ENCODE measurements around the gene PER3.
A peak's percentile ranks its signal among the peaks of the same experiment; 100 is the strongest.

Gene PER3

DNA sequence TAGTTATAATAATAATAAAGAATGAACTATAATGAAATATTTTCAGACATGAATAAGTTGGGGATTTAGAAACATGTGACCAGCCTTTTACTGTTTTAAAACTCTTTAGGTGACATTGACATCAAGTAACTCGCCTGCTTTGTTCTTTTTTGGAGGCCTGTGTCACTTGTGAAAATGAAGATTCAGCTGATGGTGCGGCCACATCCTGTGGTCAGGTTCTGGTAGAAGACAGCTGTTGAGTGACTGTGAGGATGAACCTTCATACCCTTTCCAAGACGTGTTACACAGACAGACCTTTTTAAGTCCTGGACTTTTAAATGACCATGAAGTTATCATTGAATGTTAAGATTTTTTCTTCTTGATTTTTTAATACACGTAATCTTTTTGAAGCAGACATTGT, 58.4 kb downstream of the PER3 start:
- no peak for DNase-seq

DNA sequence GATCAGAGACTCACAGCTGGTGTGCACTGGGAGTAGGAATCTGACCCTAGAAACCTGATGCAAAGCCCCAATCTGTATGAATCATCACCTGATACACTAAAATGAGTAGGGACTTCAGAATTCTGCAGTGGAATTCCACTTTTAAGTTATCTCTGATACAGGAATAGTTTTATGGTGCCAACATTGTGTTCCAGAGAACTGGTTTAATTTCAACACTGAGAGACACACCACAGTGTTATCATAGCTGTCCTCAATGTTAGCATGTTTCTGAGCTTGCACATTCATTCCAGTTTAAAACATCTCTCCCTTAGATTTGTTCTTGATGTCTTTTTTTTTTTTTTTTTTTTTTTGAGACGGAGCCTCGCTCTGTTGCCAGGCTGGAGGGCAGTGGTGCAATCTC, 61.7 kb downstream of the PER3 start:
- DNase-seq = no peak

DNA sequence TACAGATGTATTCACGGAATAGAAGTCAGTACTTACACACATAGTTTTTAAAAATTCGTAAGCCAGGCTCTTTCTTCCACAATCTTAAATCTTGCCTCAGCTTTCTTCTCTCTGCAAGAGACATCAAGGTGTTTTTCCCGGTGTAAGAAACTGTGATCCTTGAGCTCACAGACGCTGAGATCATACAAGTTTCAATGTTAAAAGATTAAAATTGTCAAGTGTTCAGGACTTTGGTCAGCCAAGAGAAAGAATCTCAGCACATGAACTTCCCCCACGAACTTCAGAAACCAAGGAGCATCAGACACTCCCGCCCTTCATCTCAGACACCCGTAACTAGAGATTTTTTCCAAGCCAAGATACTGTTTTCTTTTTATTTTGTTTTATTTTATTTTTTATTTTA, 62.6 kb downstream of the PER3 start:
- DNase-seq = no peak

GRCh38 chr1:7847599-7847998, 63.5 kb downstream of the PER3 start:
- no peak for DNase-seq

DNA sequence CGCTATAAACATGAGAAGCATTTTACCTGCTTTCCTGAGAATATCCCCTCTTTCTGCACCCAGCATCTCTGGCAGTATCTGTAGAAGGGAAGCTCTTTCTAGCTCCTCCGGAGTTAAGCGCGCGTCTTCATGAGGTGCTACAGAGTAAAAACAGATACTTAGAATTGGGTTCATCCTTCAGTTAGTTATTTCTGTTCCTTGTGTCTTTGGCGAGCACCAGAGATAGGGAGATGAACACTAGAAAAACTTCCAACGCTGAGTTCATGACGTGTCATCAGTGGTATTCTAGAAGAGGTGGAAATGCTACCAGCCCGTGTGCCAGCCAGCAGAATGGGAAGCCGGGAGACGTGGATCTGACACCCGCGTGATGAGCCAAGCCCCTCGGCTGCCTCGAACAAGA, 66.7 kb downstream of the PER3 start:
- DNase-seq = no peak

- no peak for DNase-seq
Observed at GRCh38 chr1:7852804-7853683, 69.0 kb downstream of the PER3 start, which contains the start of gene UTS2. TSS of gene UTS2 (minus strand) at chr1:7853065. CDS start at chr1:7853003, 62 bp downstream.

DNA sequence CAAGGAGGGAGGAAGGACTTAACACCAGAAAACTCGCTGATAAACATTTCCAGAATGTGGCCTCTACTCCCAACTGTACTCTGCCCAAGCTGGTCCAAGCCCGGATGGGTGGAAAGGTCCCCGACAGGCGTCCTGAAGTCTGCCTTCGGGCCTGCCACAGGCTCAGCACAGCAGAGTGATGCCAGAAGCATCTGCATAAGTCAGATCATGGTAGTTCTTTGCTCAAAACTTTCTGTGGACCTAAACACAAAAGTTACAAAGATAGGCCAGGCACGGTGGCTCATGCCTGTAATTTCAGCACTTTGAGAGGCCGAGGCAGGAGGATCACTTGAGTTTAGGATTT, 69.6 kb downstream of the PER3 start:
- no peak for DNase-seq

DNA sequence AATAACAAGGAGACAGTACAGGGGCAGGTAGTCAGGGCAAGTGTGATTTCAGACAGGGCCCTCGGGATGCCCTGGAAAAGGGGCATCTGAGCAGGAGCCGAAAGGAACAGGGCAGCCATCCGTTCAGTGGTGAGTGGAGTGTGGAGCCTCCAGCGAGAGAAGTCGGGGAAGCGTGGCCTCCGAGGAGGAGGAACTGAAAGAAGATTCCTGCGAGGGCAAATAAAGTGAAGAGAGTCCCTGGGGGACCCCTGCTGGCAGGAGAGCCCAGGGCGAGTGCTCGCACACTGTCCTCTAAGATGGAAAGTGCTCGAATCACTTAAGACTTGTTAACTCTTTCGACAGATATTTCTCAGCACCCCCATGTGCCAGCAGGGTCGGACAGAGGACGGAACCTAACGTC, 72.3 kb downstream of the PER3 start:
- no peak for DNase-seq

DNA sequence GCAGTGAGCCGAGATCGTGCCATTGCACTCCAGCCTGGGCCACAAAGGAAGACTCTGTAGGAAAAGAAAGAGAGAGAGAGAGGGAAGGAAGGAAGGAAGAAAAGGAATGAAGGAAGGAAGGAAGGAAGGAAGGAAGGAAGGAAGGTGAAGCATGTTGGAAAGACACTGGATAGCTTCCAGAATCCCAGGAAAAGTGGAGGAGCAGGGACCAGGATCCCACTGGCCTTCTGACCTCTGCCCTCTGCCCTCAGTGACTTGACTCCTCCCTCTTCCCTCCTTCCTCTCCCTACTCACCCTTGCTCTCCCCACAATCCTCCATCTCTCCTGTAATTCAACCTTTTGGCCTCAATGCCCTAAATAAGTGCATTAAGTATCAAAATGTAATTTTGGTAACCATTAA, 72.9 kb downstream of the PER3 start:
- DNase-seq = no peak

GRCh38 chr1:7857985-7858384, 73.9 kb downstream of the PER3 start:
- no peak for DNase-seq

GRCh38 chr1:7859406-7859805, 75.3 kb downstream of the PER3 start:
- DNase-seq = no peak

GRCh38 chr1:7860130-7860529, 76.0 kb downstream of the PER3 start:
- DNase-seq = no peak

GRCh38 chr1:7861452-7861851, 77.4 kb downstream of the PER3 start:
- DNase-seq = no peak

GRCh38 chr1:7862211-7863060, 78.3 kb downstream of the PER3 start:
- DNase-seq = no peak

GRCh38 chr1:7863756-7864328, 79.8 kb downstream of the PER3 start:
- DNase-seq = no peak

DNA sequence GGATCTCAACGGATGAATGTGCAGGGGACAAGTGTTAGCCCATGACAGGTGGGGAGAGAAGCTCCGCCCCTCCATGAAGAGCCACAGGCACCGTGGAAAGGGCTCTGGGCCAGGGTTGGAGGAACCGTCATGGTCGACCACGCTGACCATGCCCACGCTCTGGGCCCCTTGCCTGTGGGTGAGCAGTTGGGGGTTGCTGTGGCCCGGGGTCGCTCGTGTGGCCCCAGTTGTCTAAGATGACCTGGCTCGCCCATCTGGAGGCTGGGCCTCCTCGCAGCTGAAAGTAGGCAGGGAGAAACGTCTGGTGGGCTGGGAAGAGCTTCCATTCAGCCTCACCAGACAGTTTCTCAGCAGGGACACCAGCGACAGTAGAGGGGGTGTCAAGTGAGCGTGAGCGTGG, 81.9 kb downstream of the PER3 start:
- DNase-seq = no peak

- DNase-seq = peak; percentile 27
Observed at GRCh38 chr1:7868070-7868780, 84.1 kb downstream of the PER3 start.

DNA sequence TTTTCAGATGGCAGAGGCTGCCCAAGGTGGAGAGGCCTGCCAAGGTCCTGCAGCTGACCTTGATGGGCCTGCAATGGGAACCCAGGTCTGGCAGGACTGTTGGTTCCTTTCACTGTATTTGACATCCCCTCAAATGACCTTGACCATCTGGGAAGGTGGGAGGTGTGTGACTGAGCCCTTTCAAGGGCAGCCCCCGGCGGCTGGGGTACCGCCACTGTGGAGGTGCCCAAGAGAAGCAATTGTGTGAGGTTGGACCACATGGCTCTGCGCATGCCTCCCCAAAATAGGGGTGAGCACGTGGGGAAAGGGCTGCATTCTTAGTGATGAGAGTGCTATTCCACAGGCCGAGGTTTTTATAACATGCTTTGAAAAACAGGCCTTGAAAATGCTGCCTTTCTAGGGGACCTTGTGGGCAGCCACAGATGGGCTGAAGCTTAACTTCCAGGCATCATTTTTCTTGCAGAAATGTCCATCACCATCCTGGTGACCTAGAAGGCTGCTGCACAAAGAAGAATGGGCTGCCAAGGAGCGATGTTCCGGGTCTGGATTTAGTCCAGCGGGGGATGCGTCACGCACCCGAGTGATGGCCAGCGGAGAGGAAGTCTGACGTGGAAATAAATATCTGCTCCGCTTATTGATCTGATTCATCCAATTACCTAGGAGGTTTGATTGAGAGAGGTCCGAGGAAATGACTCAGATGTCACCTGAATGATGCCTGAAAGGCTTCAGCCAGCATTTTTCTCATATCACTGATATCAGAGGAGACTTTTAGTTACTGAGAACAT, 85.2 kb downstream of the PER3 start:
- no peak for DNase-seq

- no peak for DNase-seq
Observed at GRCh38 chr1:7871136-7871535, 87.0 kb downstream of the PER3 start.

- no peak for DNase-seq
Observed at GRCh38 chr1:7873801-7874795, 90.0 kb downstream of the PER3 start.

DNA sequence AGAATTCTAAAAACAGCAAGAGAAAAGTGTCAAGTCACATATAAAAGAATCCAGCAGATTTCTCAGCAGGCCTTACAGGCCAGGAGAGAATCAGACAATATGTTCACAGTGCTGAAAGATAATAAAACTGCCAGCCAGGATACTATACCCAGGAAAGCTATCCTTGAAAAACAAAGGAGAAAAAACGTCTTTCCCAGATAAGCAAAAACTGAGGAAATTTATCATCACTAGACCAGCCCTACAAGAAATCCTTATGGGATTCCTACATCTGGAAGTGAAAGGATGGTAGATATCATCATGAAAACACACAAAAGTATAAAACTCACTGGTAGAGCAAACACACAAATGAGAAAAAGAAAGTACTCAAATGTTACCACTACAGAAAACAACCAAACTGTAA, 93.9 kb downstream of the PER3 start:
- no peak for DNase-seq
